GM21529 (cell line): ENCODE data around the gene KDM5B.
"Not testable (repeated sequence)": the region's sequence is repeated elsewhere in the genome, so short reads cannot be mapped to it uniquely, and the experiment has no call there.

Source experiments
- ATAC-seq: cut with Tn5 transposase; IDR thresholded peaks from one replicate; pipeline ENCODE4 v1.9.1; 2021; ENCODE audit not compliant: unreplicated experiment

The KDM5B gene

GRCh38 chr1:202716654-202717053 is 91.6 kb downstream of the KDM5B start:
- no peak for ATAC-seq

DNA sequence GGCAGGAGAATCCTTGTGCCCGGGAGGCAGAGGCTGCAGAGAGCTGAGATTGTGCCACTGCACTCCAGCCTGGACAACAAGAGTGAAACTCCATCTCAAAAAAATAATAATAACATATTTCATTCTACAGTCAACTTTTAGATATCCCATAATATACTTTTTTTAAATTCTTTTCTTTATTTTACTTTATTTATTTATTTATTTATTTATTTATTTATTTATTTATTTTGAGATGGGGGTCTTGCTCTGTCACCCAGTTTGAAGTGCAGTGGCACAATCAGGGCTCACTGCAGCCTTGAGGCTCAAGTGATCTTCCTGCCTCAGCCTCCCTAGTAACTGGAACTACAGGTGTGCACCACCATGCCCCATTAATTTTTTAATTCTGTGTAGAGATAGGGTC is 94.0 kb downstream of the KDM5B start:
- not testable (repeated sequence) for ATAC-seq

- no peak for ATAC-seq
These were observed 95.1 kb downstream of the KDM5B start for GRCh38 chr1:202713110-202713509.

GRCh38 chr1:202711949-202712635 is 96.1 kb downstream of the KDM5B start:
- ATAC-seq, result no peak

DNA sequence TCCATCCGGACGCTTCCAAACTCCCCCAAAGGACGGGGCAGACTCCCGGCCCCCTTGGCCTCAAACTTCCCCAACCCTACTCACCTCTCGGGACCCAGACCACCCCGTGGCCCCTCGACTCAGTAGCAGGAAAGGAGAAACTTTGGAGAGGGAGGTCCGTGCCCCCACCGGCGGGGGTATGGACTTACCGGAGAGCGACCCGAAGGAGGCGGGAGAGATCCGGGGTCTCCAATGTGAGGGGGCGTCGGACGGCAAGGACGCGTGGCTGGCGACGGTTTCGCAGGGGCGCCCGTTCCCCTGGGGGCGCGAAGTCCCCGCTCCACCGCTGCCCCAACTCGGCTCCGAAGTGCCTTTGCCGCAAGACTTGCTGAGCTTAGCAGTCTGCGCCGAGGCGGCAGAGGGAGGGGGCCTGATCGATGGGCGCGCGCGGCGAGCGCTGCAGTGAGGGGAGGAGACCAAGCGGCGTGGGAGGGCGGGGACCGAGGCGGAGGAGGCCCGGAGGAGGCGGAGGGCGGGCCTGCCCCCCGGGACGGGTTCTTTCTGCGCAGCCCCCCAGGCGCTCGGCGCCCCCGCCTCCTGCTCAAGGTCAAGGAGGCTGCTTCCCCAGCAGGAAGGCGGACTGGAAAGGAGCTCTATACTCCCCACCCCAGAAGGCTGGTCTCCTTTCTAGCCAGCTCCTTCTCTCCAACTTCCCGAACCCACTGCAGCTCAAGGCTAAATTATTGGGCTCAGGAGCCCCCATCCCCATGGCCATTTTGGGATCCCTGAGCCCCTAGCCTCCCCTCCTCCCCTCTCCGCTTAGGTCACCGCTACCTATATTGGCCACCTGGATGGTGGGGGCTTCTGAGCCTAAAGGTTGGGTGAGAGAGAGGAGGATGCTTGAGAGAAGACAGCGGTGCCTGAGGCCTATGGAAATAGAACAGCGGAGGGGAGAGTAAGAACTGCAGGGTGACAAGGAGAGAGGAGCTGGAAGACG is 97.9 kb downstream of the KDM5B start, which contains the start of gene SYT2:
Gene SYT2, minus strand, starts transcription at position 385 of the 976 bp plus-strand sequence. CDS start 104,682 bp downstream, outside the sequence.
- ATAC-seq, result no peak

- ATAC-seq, result no peak
These were observed 98.8 kb downstream of the KDM5B start for GRCh38 chr1:202709276-202710041.

- no peak for ATAC-seq
These were observed 99.6 kb downstream of the KDM5B start for GRCh38 chr1:202708456-202709275.

DNA sequence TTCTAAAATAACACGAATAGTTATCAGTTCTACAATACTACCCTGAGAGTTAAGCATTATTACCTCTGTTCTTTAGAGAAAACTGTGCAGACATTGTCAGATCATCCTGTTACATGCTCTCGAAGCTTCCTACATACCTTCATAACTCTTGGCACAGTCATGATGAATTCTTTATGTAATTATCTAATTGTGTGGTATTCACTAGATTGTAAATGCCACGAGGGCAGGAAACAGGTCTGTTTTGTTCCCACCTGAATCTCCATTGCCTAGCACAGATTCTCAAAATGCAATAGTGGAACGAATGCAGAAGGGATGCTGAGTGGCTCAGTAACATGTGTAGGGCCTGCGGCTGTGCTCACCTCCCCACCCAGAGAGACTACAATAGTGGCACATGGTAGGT is 101.4 kb downstream of the KDM5B start:
- no peak for ATAC-seq

GRCh38 chr1:202704601-202705000 is 103.6 kb downstream of the KDM5B start:
- no peak for ATAC-seq

- no peak for ATAC-seq
These were observed 105.0 kb downstream of the KDM5B start for GRCh38 chr1:202703191-202703590.

DNA sequence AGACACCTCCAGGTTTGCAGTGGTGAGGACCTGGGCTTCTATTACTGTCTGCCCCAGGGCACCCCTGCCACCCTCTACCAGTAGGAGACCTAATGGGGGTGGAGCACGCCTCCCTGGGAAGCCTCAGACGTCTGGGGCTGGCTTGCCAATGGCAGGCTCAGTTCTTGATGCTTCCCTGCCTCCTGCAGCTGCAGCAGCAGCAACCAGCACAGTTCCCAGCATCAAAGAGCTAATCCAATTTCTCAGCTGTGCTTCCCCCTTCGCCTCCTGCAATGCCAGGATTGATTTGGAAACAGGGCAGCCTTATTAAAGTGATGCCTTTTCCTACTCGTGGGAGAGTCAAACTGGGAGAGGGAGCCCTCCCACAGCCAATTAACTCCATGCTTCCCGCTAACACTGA is 106.1 kb downstream of the KDM5B start:
- ATAC-seq, result no peak

GRCh38 chr1:202701200-202701599 is 107.0 kb downstream of the KDM5B start:
- no peak for ATAC-seq

GRCh38 chr1:202700061-202700460 is 108.2 kb downstream of the KDM5B start:
- ATAC-seq, result no peak

DNA sequence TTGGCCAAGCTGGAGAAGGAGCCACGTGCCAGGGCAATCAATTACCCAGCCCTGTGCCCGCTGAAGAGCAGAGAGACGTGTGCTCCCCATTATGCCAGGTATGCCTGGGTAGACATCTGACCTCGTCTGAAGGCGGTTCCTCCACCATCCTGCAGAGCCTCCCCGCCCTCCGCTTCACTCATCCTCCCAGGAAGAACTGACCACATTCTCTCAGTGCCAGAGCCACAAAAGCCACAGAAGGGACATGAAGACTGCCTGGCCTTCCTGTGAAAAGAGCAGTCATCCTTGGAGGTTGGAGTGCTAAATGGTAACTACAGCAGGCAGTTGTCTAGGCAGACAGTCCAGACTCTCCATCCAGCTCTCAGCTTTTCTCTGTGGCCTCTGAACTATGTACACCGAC is 109.9 kb downstream of the KDM5B start:
- ATAC-seq, result no peak

- ATAC-seq, result no peak
These were observed 111.2 kb downstream of the KDM5B start for GRCh38 chr1:202697038-202697437.

DNA sequence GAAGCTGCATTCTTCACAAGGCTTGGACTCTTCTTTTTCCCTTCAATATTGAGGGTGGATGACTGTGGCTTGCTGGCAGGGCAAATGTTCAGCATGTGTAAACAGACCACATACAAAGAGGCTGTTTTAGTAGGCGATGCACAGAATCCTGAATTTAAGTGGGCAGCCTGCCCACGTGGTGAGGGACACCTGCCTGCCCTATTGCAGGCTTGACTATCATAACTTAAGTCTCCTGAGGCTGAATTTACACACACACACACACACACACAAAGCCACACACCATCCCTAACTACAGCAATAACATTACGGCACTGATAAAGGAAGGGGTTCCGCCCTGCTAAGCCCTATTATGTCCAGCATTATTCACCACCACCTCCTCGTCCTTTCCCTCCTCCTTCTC is 113.9 kb downstream of the KDM5B start:
- ATAC-seq, result no peak

- no peak for ATAC-seq
These were observed 115.2 kb downstream of the KDM5B start for GRCh38 chr1:202692959-202693555.

- ATAC-seq, result no peak
These were observed 116.4 kb downstream of the KDM5B start for GRCh38 chr1:202691816-202692215.

GRCh38 chr1:202689493-202690342 is 118.5 kb downstream of the KDM5B start:
- ATAC-seq, result no peak
